AG08395 (cell line): ENCODE results near the gene RAD9A.

Source experiments
- DNase-seq: peaks from one replicate; pipeline ENCODE4 v3.0.0; 2012; ENCODE audit warnings: mixed read lengths, low spot score

The RAD9A gene

GRCh38 chr11:67441098-67441563 is 49.3 kb downstream of the RAD9A start:
- no peak for DNase-seq

GRCh38 chr11:67441731-67442351 is 50.1 kb downstream of the RAD9A start:
- no peak for DNase-seq

- DNase-seq: no peak
Measured at GRCh38 chr11:67442504-67443404, 51.0 kb downstream of the RAD9A start.

GRCh38 chr11:67445515-67445914 is 53.7 kb downstream of the RAD9A start:
- no peak for DNase-seq
